Activated CD8-positive, alpha-beta memory T cell treated with anti-CD3 and anti-CD28 coated beads, Interleukin-2, amount 50 U/mL, for 24 hours (primary cell): ENCODE results near the gene TMEM182.

Experiments used
- DNase-seq: peaks from one replicate; pipeline ENCODE4 v3.0.0-alpha.2; 2020; ENCODE audit errors: extremely low read depth

Gene TMEM182

DNA sequence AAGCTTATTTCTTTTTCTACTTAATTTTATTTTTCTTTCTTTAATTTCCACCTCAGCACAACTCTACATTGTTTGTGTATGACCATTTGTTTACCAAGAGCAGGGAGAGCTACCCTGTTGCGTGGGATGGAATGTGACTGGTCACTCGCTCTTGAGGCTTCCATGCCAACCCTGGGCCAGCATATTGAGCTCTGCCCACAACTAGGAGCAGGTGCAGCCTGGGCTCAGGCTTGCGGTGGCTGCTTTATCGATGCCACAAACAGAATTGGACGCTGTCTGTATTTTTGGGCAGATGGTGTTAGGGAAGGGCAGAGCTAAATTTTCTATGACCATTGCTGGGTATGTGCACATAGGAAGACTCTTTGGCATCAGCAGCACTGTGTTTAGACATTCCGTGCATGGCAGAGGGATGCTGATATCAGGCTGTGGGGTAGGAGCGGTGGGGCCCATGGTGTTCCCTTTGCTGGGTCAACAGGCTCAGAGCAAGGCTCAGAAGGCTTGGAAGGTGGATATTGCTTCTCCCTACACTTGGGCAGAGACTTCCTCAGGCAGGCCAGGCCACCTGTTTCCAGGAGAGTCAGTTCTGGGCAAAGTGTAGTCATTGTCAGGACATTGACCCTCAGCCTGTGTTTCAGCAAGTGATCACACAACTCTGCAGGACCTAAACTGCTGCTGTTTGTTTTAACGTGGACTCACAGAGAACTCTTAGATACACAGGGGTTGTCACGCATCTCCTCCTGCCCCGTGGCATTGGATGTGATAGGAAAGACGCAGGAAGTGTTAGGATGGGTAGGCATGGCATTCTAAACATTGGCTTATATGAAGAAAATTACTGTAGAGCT, 40.2 kb downstream of the TMEM182 start:
- no peak for DNase-seq

- no peak for DNase-seq
Observed at GRCh38 chr2:102803041-102803896, 41.4 kb downstream of the TMEM182 start.

DNA sequence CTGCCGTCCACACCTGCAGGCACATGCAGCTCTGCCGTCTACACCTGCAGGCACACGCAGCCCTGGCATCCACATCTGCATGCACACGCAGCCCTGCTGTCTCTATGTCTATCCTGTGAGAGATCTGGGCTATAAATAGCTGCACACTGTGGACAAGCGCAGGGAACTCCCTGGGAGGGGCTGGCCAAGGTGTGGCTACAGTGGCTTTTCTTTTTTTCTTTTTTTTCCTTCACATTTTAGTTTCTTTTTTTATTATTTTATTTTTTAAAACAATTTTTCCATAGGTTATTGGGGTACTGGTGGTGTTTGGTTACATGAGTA, 42.0 kb downstream of the TMEM182 start:
- DNase-seq = no peak

DNA sequence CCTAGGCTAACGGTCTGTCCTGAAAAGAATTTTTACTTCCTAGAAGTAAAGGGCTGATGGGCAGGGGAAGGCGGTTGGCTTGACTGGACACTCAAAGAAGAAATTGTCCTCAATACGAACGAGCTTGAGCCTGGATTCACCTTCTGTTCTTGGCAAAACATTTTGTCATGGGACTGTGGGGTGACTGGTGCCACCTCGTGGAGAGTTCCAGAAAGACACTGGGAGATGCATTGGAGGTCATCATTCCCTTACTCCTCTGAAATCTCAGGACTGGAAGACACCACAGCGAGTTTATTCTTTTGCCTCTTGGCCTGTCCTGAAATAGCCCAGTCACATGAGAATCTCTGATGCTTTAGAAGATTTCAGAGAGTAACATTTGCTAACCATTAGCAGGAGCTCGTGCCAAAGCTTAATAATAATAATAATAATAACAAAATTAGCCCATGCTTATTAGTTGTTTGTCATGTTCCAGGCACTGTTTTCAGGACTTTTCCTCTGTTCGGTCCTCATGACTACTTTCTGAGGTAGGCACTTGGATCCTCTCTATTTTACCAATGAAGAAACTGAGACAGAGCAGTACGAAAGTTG, 44.5 kb downstream of the TMEM182 start:
- DNase-seq = no peak

DNA sequence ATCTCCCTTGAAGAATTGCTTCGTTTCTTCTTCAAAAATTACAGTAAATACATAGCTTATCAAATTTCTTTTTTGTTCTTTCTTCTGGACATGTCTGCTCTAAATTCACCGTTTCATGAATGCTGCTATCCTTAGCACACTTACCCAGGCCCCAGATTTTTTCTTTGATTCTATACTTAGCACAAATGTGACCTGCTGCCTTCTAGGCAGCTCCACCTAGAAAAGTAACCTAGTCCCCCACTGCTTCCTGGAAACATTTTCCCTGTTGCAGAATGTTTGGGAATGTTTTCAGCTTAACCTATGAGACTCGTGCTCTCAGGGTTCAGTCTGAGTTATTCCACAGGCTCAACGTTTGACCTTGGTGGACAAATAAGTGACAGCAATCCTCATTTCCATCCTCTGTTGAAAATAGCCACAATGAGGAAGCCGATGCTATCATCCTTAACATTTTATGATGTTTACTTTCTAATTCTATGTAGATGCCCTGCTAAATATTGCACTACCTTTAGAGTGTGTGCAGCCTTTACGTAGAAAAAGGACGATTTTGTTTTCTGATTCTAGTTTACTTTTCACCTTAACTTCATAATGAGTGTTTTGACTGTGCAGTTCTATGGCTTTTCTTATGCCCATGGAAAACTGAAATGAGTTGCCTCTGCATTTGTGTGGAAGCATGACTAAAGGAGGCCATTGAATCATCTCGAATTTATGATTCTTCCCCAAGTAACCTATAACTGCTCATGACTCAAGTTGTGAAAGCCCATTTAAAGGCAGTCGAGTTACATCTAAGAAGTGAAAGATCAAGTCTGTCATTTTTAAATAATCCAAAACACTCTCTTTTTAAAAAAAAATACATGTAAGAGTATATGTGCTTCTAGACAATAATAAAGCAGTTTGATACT, 47.7 kb downstream of the TMEM182 start:
- no peak for DNase-seq

DNA sequence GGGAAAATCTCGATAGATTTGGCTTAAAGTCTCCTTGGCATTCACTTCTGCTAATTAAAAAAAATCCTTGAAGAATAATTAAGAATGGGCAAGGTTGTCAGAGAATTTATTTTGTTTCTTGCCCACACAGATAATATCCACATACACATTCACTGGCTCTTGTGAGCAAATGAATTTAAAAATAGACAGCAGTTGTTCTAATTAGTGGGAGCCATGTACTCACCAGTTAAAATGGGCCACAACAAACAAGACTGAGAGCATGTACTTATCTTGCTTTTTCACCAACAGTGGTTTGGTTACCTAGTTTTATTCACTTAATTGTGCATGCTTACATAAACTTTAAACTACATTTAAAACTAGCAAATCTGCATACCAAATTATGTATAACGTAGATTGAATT, 53.5 kb downstream of the TMEM182 start:
- DNase-seq = no peak

- DNase-seq = no peak
Observed at GRCh38 chr2:102826904-102827303, 65.1 kb downstream of the TMEM182 start.

- DNase-seq = no peak
Observed at GRCh38 chr2:102832789-102833188, 71.0 kb downstream of the TMEM182 start.

GRCh38 chr2:102834523-102835273, 72.9 kb downstream of the TMEM182 start:
- DNase-seq = no peak

- DNase-seq = no peak
Observed at GRCh38 chr2:102837626-102838198, 75.9 kb downstream of the TMEM182 start.

DNA sequence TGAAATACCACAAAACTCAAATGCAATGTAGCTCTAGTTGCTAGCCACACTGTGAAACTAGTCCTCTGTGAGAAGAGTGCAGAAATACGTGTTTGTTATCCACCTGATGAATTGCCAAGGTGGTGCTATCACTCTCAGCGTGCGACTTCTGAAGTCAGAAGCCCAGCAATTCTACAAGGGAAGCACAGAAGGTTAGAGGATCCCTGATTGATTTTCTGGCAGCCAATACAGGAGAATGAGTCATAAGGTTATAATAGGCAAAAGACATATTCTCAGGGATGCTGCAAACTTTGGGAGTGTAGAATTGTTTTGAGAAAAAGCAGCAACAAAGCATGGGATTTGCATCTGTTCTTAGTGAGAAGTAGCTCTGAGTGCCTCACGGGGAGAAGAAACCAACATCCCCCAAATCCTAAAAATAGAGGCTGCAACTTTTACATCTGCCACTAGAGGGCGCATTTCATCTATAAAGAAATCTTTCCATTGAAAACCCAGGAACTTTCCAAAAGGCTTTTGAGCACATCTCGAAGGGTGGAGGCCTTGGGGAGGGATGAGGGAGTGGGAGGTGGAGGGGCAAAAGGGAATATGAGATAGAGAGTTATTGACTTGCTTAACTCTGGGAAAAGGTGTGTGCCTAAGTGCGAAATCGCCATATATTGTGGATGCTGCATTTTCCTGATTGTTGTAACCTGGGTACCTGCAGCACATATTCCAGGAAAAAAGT, 78.0 kb downstream of the TMEM182 start:
- DNase-seq = no peak

- peak; percentile 2 for DNase-seq
Observed at GRCh38 chr2:102841107-102841840, 79.4 kb downstream of the TMEM182 start.

GRCh38 chr2:102843764-102844443, 82.1 kb downstream of the TMEM182 start:
- DNase-seq = no peak

DNA sequence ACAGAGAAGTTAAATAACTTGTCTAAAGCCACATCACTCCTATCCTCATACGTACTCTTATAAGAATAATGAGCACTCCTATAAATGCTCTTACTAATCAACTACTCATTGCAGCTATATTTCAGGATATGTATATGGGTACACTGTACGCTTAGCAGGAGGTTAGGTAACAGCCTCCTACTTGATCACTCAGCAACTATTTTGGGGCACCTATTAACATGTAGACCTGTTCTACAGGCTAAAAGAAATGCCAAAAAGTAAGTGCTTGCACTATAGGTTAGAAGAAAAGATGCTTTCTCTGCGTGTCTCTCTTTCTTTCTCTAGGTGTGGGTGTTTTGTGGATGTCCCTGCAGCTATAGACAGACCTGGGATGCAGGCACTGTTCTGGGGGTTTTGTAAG, 83.1 kb downstream of the TMEM182 start:
- no peak for DNase-seq

DNA sequence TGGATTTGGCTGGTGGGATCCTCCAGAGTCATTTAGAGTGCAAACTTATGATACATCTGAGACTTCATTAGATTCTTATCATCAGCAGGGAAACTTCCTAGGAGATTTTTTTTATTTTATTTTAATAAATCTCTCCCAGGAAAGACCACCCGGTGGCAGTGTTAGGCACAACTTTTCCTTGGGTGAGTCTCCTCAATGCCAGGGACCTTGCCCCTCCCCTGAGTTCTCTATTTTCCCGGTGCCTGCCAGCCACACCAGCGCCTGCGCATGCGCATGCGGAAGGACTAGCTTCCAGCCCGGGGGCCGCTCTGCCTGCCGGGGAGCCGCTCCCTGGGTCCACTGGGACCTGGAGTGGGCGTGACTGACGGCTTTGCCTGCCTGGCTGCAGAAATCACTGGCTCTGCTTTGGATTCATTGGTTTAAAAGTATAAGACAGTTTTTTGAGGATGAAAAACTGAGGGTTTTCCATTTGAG, 86.6 kb downstream of the TMEM182 start:
- no peak for DNase-seq

DNA sequence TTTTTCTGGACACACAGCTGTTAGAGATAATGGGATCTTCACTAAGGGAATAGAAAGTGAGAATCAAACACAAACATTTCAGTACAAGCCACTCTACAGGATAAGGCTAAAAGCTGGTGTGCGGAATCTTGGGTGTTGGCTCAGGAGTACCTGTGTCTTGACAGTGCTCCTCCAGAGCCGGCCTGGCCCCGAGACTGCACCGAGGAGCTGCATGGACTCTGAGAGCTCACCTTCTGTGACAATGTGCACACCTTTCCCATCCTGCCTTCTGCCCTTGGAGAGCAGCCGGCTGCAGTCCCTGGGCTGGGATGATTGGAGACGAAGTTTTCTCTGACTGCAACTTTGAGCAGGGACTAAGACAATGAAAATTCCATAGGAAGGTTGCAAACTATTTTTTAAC, 89.1 kb downstream of the TMEM182 start:
- no peak for DNase-seq

GRCh38 chr2:102852867-102853266, 91.0 kb downstream of the TMEM182 start:
- DNase-seq = no peak
